Measurements from ENCODE around the gene DNAH1.
A peak's percentile ranks its signal among the peaks of the same experiment; 100 is the strongest.

Gene DNAH1

GRCh38 chr3:52415800-52416199, 99.7 kb downstream of the DNAH1 start:
- no peak for DNase-seq (ENCODE audit: low read depth)
- TF ChIP-seq CTCF (conservative IDR thresholded peaks at IDR 0.05; ENCODE audit: low read depth, low read length), result no peak
- no peak overlapping the region for H3K4me3 ChIP-seq (ENCODE audit: low read length)

- TF ChIP-seq CTCF (conservative IDR thresholded peaks at IDR 0.05; ENCODE audit: low read depth, low read length), result no peak
- no peak for DNase-seq (ENCODE audit: low read depth)
- H3K4me3 ChIP-seq (ENCODE audit: low read length), result no peak overlapping the region
These were observed 104.3 kb downstream of the DNAH1 start for GRCh38 chr3:52420388-52420787.

GRCh38 chr3:52422669-52423068, 106.5 kb downstream of the DNAH1 start:
- TF ChIP-seq CTCF (conservative IDR thresholded peaks at IDR 0.05; ENCODE audit: low read depth, low read length), result no peak
- no peak overlapping the region for H3K4me3 ChIP-seq (ENCODE audit: low read length)
- DNase-seq (ENCODE audit: low read depth), result no peak

GRCh38 chr3:52423173-52423572, 107.1 kb downstream of the DNAH1 start:
- no peak for DNase-seq (ENCODE audit: low read depth)
- H3K4me3 ChIP-seq (ENCODE audit: low read length), result no peak overlapping the region
- no peak for TF ChIP-seq CTCF (conservative IDR thresholded peaks at IDR 0.05; ENCODE audit: low read depth, low read length)

GRCh38 chr3:52428151-52429005, 112.3 kb downstream of the DNAH1 start:
- TF ChIP-seq CTCF (conservative IDR thresholded peaks at IDR 0.05; ENCODE audit: low read depth, low read length), result peak; percentile 86
- H3K4me3 ChIP-seq (ENCODE audit: low read length), result no peak overlapping the region
- peak; percentile 55 for DNase-seq (ENCODE audit: low read depth)

- TF ChIP-seq CTCF (conservative IDR thresholded peaks at IDR 0.05; ENCODE audit: low read depth, low read length), result no peak
- H3K4me3 ChIP-seq (ENCODE audit: low read length), result no peak overlapping the region
- DNase-seq (ENCODE audit: low read depth), result no peak
These were observed 112.9 kb downstream of the DNAH1 start for GRCh38 chr3:52429031-52429430.

GRCh38 chr3:52429779-52430415, 113.8 kb downstream of the DNAH1 start:
- no peak for DNase-seq (ENCODE audit: low read depth)
- H3K4me3 ChIP-seq (ENCODE audit: low read length), result no peak overlapping the region
- TF ChIP-seq CTCF (conservative IDR thresholded peaks at IDR 0.05; ENCODE audit: low read depth, low read length), result no peak

Measured in retinal pigment epithelial cell (primary cell).